NCI-H526 (cell line): ENCODE measurements around the gene GAMT.

Experiments used
- DNase-seq, 2 experiments: peaks; one replicate each; lab custom pipeline; 2025; lab: John Stamatoyannopoulos, UW

The GAMT gene

GRCh38 chr19:1365319-1366269 lies 35.7 kb downstream of the GAMT start:
- DNase-seq, result no peak

- DNase-seq, result no peak
Measured at GRCh38 chr19:1364070-1364704, 37.2 kb downstream of the GAMT start.

GRCh38 chr19:1363599-1363998 lies 37.7 kb downstream of the GAMT start:
- no peak for DNase-seq

- DNase-seq, result no peak
Measured at GRCh38 chr19:1362387-1363257, 38.7 kb downstream of the GAMT start.

- no peak for DNase-seq
Measured at GRCh38 chr19:1361601-1362386, 39.5 kb downstream of the GAMT start.

- no peak for DNase-seq
Measured at GRCh38 chr19:1360818-1361461, 40.4 kb downstream of the GAMT start.

- DNase-seq, result no peak
Measured at GRCh38 chr19:1360126-1360817, 41.1 kb downstream of the GAMT start.

GRCh38 chr19:1357531-1358109 lies 43.7 kb downstream of the GAMT start:
- no peak for DNase-seq

- no peak for DNase-seq
Measured at GRCh38 chr19:1356508-1356865, 44.9 kb downstream of the GAMT start.

GRCh38 chr19:1355568-1356507 lies 45.5 kb downstream of the GAMT start:
- DNase-seq, result no peak

GRCh38 chr19:1354970-1355567 lies 46.3 kb downstream of the GAMT start:
- DNase-seq, result no peak

- no peak for DNase-seq
Measured at GRCh38 chr19:1353144-1353543, 48.2 kb downstream of the GAMT start.

GRCh38 chr19:1351381-1351851 lies 49.9 kb downstream of the GAMT start:
- no peak for DNase-seq

- no peak for DNase-seq
Measured at GRCh38 chr19:1350867-1351266, 50.5 kb downstream of the GAMT start.

GRCh38 chr19:1349211-1349610 lies 52.1 kb downstream of the GAMT start:
- no peak for DNase-seq
